ENCODE data around the gene SP7.
A peak's percentile ranks its signal among the peaks of the same experiment; 100 is the strongest.
"Not testable (repeated sequence)": the region's sequence is repeated elsewhere in the genome, so short reads cannot be mapped to it uniquely, and the experiment has no call there.

SP7 gene

DNA sequence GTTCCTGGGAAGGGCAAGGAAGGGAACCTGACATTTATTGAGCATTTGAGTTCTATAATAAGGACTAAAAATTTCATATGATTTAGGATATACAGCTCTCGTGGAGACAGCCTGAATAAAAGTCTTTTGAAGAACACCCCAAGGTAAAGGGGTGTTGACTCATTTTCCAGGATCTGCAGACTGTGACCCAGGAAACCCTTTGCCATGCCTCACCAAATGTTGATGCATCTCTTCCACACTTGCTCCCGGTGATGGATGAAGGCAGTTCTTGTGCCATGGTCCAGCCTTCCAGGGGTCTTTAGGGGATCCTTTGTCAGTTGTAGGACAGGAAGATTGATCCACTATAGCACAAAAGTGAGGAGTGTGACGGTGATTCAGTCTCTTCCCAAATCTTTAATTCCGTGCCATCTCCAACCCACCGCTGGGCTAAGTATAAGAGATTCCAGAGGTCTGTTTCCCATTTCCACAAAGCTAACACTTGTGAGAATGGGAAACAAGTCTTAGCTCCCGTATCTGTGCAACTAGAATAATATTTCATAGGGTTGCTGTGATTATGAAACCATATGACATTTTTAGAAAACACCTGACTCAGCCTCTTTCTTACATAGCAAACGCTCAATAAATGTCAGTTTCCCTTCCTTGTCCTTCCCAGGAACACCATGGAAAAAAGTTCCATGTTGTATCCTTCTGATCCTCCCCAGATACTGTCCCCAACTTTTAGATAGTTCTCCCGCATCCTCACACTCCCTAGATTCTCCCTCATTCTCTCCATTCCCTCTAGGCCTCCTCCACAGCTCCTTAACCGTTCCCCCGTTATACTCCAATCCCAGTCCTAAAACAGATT, 15.6 kb downstream of the SP7 start:
- no peak for DNase-seq (ENCODE audit: low read depth)

DNA sequence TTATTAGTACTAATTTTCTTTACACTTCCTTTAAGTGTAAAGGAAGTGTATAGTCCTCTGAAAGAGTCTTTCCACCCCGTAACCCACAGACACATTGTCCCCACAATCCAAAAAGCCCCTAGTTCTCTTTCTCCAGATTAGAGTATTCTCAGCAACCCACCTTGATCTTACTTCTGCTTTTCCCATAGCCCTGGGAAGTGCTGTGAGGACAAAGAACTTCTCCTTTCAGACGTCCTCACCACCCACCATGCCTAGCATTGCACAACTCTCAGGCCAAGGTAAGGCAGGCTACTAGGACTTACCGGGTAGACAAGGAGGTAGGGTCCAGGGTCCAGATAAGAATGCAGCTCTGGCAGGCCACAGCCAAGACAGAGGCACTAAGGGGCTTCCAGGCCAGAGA, 22.2 kb downstream of the SP7 start:
- DNase-seq (ENCODE audit: low read depth): no peak

DNA sequence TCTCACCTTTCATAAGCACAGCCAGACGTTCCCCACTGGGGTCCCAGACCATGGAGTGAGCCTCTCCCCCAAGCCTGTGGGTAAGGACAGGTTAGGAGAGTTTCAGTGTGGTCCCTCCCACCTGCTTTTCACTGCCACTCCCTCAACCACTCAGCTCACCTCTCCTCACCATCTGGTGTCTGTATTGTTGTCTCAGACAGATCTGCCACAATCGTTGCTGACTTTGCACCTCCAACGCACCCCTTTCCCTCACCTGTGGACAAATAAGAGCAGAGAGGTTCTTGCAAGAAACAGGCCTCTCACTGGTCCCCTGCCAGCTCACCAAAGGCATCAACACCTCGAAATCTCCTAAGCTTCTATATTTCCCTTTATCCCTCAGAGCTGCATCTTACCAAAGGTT, 27.9 kb downstream of the SP7 start:
- DNase-seq (ENCODE audit: low read depth): no peak

DNA sequence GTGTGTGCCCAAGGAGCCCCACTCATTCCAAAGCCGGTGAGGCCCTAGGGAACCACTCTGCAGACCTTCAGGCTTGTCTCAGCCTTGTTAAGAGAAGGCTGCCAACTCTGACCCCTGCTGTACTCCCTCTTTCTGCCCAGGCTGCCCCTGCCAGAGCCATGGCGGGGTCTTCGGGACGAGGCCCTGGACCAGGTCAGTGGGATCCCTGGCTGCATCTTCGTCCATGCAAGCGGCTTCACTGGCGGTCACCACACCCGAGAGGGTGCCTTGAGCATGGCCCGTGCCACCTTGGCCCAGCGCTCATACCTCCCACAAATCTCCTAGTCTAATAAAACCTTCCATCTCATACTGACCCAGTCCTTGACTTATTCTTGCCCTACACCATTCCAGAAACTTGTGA, 29.3 kb downstream of the SP7 start:
- no peak for DNase-seq (ENCODE audit: low read depth)

DNA sequence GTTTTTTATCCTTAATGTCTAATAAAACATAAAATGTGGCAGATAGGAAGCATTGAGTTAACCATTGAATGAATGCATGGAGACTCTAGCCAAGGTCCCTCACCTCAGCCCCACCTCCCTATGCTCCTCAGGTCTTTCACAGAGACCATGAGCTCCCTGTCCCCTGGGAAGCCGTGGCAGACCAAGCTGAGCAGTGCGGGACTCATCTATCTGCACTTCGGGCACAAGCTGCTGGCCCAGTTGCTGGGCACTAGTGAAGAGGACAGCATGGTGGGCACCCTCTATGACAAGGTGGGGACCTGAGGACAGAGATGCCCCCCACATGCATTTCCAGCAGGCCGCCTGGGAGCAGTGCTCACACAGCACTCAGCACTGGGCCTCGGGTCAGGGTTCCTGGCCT, 33.3 kb downstream of the SP7 start:
- DNase-seq (ENCODE audit: low read depth): no peak

DNA sequence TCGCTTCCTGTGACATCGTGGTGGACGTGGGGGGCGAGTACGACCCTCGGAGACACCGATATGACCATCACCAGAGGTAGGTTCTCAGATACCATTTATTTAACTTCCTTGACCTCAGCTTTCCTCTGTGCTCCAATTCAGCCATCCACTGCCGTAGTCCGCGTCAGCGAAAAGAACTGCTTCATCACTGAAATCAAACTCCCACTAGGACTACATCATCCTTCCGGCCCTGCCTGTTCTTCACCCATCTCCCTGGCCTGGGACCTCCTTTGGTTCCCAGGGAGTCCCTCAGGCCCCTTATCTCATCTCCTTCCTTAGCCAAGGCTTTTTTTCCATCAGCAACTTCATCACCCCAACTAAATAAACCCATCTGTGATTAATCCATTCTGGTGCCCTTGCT, 36.0 kb downstream of the SP7 start:
- no peak for DNase-seq (ENCODE audit: low read depth)

DNA sequence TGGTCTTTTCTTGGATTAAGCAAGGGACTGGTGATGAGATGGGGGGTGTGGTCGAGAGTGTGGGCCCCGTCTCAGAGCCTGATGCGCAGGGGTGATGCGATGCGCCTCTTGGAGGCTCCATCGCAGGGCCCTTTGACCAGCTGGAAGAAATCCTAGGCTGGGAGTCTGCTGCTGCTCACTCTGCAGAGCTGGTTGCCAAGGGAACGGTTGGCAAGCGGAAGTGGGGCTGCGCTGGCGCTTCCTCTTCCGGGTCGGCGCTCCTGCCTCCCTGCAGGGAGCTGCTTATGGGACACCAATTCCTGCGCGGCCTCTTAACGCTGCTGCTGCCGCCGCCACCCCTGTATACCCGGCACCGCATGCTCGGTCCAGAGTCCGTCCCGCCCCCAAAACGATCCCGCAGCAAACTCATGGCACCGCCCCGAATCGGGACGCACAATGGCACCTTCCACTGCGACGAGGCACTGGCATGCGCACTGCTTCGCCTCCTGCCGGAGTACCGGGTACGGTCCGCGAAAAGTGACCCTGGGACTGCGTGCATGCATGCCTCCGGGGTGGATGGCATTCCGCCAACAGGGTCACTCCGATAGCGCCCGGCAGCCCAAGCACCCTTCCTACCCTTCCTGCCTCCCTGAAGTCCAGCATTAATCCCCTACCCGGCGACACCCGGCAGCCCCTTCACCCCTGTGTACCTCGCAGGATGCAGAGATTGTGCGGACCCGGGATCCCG, 36.5 kb downstream of the SP7 start, which contains the start of gene MYG1:
Gene MYG1 (plus strand): TSS at position 242 of the 727 bp plus-strand sequence. CDS start 43 bp downstream, at position 285.
- peak; percentile 74 for DNase-seq (ENCODE audit: low read depth)

DNA sequence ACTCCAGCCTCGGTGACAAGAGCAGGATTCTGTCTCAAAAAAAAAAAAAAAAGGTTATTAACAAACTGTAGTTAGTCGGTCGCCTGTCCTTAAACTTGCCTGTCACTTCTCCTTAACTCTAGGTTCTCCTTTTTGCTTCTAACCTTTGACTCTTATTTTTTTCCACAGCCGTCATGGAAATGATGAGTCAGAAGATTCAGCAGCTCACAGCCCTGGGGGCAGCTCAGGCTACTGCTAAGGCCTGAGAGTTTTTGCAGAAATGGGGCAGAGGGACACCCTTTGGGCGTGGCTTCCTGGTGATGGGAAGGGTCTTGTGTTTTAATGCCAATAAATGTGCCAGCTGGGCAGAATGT, 37.1 kb downstream of the SP7 start:
- DNase-seq (ENCODE audit: low read depth): no peak

DNA sequence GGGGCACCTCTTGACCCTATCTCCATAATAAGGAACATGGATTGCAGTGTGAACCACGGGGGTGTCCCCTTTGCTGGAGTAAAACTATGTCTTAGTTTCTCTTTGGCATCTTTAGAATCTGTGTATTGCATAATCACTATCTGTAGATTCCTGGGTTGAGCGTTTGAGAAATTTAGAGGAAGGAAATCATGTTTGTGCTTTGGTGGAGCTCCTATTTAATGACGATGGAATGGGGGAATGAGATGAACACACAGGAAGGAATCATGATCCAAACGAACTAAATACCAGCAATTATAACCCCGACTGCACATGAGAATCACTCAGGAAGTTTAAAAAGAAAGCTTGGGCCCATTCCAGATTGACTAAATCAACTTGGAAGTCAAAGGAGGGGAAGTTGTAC, 38.0 kb downstream of the SP7 start:
- no peak for DNase-seq (ENCODE audit: low read depth)

DNA sequence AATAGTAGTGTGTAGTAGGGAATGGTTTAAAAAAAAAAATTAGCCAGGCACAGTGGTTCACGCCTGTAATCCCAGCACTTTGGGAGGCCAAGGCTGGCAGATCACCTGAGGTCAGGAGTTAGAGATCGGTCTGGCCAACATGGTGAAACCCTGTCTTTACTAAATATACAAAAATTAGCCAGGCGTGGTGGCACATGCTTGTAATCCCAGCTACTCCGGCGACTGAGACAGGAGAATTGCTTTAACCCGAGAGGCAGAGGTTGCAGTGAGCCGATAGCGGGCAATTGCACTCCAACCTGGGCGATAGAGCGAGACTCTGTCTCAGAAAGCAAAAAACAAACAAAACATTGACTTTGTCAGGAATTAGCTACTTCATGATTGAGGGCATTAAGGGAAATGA, 39.0 kb downstream of the SP7 start:
- DNase-seq (ENCODE audit: low read depth): not testable (repeated sequence)

DNA sequence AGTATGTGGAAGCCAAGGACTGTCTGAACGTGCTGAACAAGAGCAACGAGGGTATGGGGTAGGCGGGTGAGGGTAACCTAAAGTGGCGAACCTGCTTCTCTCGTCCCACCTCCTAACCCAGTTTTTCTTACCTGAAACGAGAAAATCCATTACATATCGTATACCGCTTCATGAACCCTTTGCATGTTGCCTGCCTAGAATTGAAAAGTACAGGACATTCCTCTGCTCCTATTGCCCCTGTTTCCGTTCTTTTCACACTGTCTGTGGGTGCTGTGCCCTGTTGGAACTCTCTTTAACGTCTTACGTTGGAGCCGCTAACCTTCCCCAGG, 40.3 kb downstream of the SP7 start:
- DNase-seq (ENCODE audit: low read depth): no peak

DNA sequence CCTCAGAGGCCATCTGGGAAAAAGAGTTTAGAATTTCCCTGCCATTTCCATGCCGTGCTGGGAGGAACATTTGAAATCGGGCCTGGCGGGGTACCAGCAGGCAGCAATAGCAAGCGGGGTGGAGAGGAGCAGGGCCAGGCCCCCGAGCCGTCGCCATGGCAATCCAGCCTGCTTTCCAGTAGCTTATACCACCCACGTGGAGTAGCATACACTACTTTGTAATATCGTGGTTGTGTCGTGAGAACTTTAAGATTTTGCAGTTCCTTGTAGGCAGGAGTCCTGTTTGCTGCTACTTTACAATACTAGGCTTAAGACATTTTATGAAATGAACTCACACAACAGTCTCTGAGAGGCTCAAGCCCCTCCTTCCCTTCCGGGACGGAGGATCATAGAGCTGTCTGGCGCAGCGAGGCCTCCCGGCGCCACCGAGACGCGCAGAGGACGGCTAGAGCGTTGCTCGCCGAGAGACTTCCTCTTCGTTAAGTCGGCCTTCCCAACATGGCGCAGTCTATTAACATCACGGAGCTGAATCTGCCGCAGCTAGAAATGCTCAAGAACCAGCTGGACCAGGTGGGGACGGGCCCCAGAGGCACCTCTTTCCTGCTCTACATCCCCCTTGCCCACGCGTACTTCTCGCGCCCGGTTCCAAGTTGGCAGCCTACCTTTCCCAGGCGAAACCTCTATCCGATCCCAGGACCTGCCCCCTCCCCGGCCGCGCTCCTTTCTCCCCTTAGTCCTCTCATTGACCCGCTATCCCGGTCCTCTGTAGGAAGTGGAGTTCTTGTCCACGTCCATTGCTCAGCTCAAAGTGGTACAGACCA, 40.9 kb downstream of the SP7 start, which contains the start of gene PFDN5:
Gene PFDN5 (plus strand): TSS at position 473 of the 821 bp plus-strand sequence. CDS start 26 bp downstream, at position 499.
- peak; percentile 79 for DNase-seq (ENCODE audit: low read depth)

DNA sequence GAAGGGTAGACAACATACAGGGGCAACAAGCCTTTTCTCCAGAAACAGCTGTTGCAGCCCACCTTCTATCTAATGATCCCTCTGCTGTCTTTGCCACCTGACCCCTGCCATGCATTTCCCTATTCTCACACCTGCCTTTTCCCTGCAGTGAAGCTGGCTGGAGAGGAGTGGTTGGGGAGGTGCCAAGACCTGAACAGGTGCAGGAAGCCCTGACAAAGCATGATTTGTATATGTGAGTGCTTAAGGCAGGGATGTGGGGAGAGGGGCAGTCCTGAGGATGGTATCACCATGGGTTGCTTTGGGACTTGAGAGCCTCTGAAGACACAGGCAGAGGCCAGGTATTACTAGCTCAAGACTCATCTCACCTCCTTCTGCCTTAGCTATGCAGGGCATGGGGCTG, 43.7 kb downstream of the SP7 start:
- DNase-seq (ENCODE audit: low read depth): no peak

DNA sequence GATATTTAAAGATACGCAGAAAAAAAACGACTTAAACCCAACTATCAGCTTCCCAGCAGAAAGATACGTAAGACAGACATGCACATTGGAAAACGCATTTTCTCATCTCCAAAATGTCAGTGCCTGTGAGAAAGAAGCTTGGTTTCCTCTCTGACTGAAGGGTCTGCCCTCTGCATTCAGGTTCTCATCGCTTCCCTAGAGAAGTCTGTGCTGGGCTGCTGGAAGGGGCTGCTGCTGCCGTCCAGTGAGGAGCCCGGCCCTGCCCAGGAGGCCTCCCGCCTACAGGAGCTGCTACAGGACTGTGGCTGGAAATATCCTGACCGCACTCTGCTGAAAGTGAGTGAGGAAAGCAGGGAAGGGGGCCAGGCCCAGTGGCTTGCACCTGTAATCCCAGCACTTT, 45.5 kb downstream of the SP7 start:
- no peak for DNase-seq (ENCODE audit: low read depth)

DNA sequence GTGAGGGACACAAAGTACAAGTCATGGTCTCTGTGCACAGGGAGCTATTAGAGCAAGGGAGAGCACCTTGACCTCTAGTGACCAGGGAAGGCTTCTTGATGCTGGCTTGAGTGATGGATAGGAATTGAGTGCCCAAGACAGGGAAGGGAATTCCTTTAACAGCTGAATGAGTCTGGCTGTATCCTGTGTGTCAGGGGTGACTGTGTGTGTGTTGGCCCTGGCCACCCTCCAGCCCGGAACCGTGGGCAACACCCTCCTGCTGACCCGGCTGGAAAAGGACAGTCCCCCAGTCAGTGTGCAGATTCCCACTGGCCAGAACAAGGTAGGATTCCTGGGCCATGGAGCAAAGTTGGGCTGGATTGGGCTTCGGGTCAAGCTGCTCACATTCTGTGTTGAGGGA, 46.3 kb downstream of the SP7 start:
- no peak for DNase-seq (ENCODE audit: low read depth)

DNA sequence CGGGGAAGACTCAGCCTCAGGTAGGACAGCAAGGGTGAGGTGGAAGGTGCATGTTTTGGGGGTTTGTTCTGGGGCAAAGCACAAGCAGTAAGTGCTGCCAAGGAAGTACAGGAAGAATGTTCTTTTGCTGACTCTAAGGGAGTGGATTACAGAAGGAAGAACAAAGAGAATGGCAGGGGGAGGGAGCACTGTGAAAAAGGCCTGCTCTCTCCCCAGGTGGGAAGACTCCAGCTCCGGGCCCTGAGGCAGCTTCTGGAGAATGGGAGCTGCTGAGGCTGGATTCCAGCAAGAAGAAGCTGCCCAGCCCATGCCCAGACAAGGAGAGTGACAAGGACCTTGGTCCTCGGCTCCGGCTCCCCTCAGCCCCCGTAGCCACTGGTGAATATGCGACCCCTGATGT, 47.8 kb downstream of the SP7 start:
- no peak for DNase-seq (ENCODE audit: low read depth)

DNA sequence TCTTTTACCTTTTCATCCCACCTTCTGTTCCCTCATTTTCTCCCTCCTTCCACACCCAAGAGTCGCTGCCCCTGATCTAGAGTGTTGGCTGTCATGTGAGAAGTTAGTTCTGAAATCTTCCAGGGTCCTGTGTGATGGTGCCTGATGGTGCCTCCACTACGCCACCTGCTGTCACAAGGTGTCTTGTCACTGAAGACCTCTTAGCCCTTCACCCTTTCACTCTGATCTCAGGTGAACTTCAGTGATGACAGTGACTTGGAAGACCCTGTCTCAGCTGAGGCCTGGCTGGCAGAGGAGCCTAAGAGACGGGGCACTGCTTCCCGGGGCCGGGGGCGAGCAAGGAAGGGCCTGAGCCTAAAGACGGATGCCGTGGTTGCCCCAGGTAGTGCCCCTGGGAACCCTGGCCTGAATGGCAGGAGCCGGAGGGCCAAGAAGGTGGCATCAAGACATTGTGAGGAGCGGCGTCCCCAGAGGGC, 48.4 kb downstream of the SP7 start:
- DNase-seq (ENCODE audit: low read depth): peak; percentile 63

DNA sequence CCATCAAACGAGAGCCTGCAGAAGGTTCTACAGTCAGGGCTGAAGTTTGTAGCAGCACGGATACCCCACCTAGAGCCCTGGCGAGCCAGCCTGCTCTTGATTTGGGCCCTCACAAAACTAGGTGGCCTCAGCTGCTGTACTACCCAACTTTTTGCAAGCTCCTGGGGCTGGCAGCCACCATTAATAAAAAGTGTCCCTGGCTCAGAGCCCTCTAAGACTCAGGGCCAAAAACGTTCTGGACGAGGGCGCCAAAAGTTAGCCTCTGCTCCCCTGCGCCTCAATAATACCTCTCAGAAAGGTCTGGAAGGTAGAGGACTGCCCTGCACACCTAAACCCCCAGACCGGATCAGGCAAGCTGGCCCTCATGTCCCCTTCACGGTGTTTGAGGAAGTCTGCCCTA, 49.7 kb downstream of the SP7 start:
- no peak for DNase-seq (ENCODE audit: low read depth)

DNA sequence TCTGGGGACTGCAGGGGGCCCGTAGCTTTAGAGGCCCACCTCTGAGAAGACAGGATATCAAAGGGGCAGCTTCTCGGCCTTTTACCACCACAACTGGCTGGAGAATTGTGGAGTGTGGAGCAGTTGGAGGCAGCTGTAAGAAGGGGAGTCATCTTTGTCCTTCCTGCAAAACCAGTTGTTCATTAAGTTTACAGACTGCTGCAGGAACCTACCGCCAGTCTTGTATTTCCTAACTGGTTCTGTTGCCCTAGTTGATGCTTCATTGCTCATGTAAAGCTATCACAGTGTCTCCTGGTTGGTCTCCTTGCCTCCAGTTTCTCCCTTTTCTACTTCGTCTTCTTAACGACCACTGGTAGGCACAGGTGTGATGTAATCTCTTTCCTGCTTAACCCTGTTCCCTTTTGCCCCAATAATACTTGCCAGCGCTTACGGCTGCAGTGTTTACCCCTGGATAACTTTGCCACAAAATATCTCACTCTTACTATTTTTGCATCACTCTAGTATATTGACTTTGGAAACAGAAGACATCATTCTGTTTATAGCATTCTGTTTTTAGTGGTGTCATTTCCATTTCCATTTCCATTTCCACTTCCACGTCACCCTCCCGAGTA, 56.2 kb downstream of the SP7 start:
- no peak for DNase-seq (ENCODE audit: low read depth)

DNA sequence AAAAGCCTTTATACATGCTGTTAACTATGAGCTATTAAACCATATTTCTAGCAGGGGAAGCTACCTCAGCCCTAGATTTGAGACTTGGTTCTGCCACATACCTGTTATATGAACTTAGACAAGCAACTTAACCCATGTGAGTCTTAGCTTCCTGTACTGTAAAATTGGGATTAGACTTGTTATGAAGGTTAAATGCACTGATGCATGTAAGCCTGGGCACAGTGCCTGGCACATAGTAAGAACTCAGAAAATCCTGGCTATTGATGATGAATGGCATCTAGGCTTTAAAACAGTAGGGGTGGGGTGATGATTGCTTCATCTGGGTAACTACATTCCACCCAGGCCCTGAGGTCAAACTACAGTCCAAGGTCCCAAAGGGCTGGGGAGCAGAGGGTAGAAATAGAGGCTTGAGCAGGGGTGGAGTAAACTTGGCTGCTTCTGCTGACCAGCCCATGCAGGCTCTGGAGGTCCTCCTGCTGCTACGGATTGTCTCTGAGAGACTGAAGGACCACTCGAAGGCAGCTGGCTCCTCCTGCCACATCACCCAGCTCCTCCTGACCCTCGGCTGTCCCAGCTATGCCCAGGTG, 56.8 kb downstream of the SP7 start:
- no peak for DNase-seq (ENCODE audit: low read depth)

DNA sequence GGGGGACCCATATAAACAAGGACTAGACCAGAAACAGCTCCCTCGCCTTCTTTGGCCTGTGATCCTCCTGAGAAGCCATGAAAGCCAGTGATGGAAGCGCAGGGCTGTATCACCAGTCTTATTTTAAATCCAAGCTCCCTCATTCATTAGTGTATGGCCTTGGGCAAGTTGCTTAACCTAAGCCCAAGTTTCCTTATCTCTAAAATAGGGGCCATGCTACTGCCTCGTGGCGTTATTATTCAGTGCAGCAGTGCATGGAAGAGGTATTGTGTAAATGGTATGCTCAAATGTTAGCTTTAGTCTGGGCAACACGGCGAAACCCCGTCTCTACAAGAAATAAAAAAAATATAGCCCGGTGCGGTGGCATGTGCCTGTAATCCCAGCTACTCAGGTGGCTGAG, 58.2 kb downstream of the SP7 start:
- DNase-seq (ENCODE audit: low read depth): no peak

Data from activated T-helper 9 cell treated with anti-CD3 and anti-CD28 coated beads, Interleukin-2, amount 50 U/mL, for 16 hours (primary cell).